AG08395 (cell line): Measurements from ENCODE around the gene SKIL.
"Not testable (repeated sequence)": the region's sequence is repeated elsewhere in the genome, so short reads cannot be mapped to it uniquely, and the experiment has no call there.

Experiments
- DNase-seq: peaks from one replicate; pipeline ENCODE4 v3.0.0; 2012; ENCODE audit warnings: mixed read lengths, low spot score

SKIL gene, protein sequence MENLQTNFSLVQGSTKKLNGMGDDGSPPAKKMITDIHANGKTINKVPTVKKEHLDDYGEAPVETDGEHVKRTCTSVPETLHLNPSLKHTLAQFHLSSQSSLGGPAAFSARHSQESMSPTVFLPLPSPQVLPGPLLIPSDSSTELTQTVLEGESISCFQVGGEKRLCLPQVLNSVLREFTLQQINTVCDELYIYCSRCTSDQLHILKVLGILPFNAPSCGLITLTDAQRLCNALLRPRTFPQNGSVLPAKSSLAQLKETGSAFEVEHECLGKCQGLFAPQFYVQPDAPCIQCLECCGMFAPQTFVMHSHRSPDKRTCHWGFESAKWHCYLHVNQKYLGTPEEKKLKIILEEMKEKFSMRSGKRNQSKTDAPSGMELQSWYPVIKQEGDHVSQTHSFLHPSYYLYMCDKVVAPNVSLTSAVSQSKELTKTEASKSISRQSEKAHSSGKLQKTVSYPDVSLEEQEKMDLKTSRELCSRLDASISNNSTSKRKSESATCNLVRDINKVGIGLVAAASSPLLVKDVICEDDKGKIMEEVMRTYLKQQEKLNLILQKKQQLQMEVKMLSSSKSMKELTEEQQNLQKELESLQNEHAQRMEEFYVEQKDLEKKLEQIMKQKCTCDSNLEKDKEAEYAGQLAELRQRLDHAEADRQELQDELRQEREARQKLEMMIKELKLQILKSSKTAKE

DNA sequence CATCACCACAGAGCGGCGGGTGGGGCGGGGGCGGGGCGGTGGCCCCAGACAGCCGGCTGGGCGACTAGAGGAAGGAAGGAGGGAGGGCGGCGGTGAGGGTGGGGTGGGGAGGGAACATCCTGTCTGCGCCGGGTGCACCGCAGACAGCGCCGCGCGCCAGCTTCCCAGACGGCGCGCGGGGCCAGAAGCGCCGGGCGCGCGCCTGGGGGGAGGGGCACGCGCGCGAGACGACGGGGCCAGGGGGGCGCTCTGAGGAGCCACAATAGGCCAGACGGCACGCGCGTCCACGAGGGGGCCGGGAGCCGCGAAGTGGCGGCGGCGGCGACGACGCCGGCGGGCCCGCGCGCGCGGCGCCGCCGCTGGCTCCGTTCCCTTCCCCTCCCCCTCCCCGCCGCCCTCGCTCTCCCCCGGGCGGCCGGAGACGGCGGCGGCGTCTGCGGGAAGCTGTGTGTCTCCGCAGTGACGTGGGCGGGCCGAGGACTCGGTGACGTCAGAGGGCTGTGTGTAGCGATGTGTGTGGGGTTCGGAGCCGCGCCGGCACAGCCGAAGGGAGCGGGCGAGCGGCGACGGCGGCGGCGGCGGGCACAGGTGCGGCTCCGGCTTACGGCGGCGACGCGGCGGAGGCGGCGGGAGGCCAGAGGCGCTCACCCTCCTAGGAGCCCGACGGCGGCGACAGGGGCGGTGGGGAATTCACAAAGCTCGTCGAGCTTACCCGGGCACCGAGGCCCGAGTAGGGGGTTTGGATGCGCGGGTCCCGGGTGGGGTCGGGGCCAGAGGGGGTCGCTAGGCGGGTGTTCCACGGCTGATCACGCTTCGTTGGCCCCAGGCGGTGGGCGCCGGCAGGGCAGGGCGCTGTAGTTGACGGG lies at the start of gene SKIL:
SKIL (plus strand) TSS at position 540 of the 866 bp plus-strand sequence. CDS start 2,617 bp downstream, outside the sequence.
- DNase-seq, result peak; percentile 90

DNA sequence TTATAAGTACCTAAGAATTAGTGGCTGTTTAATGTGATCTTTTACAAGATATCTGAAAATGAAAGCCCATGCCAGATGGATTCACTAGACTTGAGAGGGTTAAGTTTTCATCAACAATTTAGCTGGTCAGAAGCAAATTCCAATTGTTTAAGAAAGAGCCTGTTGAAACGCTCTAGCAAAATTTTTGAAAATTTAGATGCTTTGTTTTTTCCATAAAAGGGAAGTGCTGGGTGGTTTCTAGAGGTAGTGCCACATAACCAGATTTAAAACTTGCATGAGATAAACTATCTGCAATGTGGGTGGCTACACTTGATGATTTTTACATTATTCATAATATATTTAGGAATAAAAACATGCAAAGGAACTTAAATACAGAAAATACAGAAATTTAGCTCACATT lies 48.5 kb upstream of the SKIL start:
- DNase-seq, result no peak

DNA sequence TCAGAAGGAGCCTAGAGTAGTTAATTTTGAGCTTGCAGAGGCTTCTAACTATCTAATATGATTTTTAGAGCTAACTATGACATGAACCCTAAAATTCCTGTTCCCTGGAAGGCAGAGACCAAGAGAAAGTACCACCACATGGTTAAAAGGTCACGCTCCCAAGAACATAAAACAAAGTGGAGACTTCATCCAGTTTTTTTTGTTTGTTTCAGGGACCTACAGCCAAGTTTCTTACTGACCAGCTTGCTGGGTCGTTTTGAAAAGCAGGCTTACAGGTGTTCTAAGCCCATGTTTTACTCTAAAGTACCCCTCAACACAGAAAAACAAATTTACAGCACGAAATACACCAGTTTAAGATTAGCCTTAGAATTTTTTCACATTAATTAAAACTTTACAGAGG lies 39.6 kb upstream of the SKIL start:
- DNase-seq, result no peak

DNA sequence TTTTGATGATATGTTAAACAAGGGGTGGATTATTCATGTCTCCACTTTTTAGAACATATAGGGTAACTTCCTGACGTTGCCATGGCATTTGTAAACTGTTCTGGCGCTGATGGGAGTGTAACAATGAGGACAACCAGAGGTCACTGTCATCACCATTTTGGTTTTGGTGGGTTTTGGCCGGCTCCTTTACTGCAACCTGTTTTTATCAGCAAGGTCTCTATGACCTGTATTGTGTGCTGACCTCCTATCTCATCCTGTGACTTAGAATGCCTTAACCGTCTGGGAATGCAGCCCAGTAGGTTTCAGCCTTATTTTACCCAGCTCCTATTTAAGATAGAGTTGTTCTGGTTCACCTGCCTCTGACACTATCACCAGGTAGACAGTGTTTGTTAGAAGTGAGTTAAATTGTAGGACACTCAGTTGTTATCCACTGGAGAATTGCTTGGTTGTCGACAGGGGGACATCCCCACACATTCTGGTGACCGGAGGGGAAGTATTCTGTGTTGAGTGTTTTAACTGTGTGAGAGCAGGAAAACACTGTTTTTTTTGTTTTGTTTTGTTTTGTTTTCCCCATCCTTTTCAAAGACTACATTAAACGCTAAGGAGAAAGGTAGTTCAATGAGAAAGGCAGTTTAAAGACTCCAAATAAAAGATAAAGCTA lies 36.9 kb upstream of the SKIL start:
- DNase-seq, result no peak

DNA sequence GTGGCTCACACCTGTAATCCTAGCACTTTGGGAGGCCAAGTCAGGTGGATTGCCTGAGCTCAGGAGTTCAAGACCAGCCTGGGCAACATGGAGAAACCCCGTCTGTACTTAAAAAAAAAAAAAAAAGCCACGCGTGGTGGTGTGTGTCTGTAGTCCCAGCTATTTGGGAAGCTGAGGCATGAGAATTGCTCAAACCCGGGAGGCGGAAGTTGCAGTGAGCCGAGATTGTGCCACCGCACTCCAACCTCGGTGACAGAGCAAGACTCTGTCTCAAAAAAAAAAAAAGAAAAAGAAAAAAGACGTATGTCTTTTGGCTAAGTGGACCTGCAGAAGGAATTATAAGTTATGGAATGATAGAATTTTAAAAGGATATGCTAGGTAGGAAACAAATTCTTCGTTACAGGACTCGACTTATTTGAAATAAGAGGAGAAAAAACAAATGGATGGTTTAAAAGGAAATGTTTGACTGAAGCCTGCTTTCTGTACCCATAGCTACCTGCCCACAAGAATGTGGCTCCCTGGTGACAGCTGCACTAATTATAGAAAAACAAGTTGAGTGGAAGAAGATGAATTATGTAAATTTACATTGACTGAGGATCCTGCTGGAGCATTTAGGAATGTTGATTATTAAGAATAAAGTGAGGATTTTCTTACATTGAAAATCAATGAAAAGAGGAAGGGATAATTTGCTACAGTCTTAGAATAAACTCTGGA lies 36.0 kb upstream of the SKIL start:
- peak; percentile 21 for DNase-seq

DNA sequence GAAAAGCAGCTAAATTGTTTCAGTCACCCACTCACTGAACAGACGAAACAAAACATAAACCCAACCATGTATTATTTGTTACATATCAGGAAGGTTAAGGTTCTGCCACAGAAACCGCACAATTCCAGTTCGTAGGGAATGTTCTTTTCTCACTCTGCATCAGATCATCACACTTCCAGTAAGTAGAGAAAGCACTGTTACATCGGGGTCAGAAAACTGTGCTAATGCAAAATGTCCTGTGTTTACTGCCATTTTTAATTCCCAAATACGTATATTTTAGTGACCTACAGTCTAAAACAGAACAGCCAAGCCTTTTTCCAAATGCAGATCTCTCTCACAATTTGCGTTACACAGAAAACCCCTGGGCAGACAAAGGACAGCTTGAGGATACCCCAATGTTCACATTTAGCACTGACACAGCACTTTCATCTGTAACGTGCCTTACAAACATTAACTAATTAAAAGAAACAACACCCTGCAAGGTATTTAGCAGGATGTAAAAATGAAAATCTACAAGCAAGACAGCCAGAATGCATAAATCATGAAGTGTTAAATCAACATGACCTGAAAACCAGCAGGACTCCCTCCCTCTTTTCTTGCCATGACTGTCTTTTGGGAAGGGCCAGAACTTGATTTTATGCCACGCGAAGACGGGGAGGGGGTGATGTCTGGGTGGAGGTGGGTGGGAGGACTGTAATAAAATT lies 34.8 kb upstream of the SKIL start:
- no peak for DNase-seq

DNA sequence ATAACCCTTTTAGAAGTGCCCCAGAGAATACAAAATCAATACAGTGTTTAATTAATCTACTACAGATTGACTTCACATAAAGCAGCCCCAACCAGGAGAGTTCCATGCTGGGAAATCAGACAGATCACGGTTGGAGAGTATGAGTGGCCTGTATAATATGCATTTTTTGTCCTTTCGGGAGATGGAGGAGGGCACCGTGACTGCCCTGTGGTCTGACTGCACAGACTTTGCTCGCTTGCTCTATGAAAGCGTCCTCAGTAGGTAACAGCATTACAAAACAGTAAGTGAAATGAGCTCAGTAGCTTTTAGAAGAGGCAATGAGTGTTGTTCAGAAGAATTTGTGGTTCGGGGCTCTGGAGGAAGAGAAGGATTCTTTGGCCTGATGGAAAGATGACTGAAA lies 34.2 kb upstream of the SKIL start:
- DNase-seq, result no peak

DNA sequence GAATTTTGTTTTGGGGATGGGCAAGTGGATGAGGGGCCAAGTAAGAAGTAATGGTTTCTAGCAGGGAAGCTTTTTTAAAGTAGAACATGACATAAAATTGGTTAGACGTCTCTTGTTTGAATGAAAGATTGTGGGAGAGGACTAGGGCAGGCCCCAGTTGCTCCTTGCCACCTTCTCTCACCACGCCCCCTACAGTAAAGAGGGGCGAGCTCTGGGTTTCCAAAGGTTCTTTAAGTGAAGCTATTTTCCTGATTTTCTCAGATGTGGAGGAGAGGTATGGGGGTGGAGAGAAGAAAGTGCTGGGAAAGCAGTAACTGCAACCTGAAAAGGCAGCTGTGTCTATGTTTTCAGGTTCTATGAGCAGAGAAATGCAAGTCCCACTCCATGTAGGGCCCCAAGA lies 32.6 kb upstream of the SKIL start:
- no peak for DNase-seq

DNA sequence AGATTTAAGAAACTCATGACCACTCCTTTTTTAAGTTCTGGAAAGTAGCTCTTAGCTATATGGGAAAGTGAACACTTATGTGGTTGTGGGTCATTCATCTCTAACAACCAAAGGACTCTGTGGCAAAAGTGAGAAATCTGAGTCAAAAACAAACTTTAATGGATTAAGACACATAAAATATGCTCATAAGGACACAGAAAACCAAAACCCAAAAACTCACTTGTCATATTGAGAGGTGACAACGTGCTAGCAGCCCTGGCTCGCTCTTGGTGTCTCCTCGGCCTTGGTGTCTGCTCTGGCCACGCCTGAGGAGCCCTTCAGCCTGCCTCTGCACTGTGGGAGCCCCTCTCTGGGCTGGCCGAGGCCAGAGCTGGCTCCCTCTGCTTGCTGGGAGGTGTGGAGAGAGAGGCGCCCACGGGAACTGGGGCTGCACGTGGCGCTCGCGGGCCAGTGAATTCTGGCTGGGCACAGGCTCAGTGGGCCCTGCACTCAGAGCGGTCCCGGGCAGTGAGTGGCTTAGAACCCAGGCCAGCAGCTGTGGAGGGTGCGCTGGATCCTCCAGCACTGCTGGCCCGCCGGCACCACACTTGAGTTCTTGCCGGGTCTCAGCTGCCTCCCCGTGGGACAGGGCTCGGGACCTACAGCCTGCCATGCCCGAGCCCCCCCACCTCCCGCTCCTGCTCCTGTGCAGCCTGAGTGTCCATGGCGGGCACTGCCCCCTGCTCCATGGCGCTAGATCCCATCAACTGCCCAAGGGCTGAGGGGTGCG lies 30.3 kb upstream of the SKIL start:
- DNase-seq, result no peak

DNA sequence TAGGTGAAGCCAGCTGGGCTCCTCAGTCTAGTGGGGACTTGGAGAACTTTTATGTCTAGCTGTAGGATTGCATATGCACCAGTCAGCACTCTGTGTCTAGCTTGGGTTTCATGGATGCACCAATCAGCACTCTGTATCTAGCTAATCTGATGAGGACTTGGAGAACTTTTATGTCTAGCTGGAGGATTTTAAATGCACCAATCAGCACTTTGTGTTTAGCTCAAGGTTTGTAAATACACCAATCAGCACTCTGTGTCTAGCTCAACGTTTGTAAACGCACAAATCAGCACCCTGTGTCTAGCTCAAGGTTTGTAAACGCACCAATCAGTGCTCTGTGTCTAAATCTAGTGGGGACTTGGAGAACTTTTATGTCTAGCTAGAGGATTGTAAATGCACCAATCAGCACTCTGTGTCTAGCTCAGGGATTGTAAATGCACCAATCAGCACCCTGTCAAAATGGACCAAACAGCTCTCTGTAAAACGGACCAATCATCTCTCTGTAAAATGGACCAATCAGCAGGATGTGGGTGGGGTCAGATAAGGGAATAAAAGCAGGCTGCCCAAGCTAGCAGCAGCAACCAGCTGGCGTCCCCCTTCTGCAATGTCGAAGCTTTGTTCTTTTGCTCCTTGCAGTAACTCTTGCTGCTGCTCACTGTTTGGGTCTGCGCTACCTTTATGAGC lies 29.5 kb upstream of the SKIL start:
- not testable (repeated sequence) for DNase-seq

DNA sequence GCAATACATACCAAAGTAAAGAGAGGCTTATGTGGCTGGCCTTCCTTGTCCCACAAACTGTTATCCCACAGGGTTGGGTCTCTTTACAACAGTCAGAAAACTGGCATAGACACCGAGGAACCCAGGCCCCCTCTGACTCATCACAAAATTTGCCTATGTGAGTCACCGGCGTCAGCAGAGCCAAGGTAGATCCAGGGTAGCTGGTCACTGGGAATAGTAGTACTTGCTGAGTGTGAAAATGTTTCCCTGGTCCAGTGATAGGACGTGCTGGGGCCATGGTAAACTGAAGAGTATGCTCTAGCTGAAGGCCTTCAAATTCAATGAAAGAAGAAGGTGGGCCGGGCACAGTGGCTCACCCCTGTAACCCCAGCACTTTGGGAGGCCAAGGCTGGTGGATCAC lies 27.1 kb upstream of the SKIL start:
- DNase-seq, result peak; percentile 8

DNA sequence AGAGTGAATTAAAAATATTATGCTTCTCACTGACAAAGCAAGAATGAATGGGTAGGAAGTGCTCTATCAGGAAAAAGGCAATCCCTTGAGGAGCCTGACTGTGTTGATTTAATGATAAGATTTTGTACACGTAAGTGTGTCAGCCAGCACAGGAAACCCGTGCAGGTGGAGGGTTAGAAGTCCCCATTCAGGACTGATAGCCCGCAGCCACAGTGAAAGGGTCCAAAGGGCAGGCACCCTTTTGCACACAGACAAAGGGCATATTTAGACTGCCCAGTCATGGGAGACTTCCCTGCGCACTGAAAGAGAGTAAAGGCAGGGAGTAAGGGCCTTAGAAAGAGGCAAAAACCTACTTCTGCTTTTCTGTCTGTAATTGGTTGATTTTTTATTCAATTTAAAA lies 26.4 kb upstream of the SKIL start:
- DNase-seq, result no peak

DNA sequence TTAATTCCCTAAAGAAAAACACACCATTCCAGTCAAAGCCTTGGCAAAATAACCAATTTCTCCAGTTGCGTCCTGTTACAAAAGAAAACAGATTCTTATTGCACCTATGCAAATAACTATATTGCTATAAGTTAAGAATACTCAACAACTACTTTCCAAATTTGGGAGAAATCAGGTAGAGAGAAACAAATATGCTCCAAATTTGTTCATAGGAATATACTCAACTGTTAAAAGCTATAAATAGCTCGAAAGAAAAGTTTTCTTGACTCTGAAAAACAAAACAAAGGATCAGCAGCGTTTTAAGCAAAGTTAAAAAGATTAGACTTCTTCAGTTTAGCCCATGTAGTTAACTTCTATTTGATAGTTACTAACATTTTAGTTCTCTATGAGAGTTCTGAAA lies 20.1 kb upstream of the SKIL start:
- DNase-seq, result no peak

DNA sequence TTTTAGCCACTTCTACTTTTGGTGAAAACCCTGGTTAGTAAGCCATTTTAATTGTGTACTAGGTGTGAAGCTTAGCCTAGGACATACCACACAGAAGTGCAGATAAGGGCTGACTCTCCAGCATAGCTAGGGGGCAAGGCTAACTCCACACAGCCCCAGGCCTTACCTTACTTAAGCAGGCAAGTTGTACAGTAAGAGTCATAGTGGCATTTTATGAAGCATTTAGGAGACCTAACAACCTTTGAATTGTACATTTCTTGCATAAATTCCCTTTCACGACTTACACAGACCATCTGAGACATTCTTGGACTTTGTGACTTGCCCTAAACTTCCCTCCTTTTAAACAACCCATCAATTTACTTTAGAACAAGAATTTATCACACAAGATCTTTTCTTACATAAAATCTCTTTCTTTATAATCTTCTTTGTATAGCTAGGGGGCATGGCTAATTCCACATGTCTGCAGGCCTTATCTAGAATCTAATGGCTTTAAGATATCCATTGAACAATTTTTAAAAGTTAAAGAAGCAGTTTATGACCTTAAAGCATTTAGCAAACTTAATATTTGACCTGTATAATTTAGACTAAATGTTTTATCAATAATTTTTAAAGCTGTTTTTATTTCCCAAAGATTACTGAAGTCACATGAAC lies 18.7 kb upstream of the SKIL start:
- no peak for DNase-seq

DNA sequence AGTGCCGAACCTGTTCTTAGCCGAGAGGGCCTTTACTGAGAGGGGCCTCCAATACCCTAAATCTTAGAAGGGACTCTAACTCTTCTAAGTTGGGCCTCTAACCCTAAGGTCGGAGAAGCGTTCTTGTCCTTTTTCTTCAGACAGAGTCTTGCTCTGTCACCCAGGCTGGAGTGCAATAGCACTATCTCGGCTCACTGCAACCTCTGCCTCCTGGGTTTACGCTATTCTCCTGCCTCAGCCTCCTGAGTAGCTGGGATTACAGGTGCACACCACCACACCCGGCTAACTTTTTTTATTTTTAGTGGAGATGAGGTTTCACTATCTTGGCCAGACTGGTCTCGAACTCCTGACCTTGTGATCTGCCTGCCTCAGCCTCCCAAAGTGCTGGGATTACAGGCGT lies 15.2 kb upstream of the SKIL start:
- not testable (repeated sequence) for DNase-seq

DNA sequence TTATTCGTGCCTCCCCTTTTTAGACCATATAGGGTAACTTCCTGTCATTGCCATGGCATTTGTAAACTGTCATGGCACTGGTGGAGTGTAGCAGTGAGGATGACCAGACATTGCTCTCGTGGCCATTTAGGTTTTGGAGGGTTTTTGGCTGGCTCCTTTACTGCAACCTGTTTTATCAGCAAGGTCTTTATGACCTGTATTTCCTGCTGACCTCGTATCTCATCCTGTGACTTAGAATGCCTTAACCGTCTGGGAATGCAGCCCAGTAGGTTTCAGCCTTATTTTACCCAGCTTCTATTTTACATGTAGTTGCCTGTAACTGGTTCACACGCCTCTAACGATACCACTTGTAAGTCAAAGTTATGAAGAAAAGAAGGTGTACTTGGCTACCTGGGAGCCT lies 13.7 kb upstream of the SKIL start:
- DNase-seq, result not testable (repeated sequence)

DNA sequence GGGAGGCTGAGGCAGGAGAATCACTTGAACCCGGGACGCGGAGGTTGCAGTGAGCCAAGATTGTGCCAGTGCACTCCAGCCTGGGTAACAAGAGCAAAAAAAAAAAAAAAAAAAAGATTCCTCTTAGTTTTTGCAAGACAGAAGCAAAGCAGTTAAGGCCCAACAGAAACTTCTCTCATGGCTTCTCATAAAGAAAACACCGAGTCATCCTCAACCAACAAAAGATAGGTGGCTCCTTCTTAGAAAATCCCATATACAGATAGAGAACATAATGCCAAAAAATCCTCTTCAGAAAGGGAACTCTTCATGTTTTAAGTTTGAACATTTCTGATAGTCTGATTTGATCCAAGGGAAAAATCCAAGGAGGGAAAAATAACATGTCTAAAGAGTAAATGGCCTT lies 12.5 kb upstream of the SKIL start:
- DNase-seq, result no peak

DNA sequence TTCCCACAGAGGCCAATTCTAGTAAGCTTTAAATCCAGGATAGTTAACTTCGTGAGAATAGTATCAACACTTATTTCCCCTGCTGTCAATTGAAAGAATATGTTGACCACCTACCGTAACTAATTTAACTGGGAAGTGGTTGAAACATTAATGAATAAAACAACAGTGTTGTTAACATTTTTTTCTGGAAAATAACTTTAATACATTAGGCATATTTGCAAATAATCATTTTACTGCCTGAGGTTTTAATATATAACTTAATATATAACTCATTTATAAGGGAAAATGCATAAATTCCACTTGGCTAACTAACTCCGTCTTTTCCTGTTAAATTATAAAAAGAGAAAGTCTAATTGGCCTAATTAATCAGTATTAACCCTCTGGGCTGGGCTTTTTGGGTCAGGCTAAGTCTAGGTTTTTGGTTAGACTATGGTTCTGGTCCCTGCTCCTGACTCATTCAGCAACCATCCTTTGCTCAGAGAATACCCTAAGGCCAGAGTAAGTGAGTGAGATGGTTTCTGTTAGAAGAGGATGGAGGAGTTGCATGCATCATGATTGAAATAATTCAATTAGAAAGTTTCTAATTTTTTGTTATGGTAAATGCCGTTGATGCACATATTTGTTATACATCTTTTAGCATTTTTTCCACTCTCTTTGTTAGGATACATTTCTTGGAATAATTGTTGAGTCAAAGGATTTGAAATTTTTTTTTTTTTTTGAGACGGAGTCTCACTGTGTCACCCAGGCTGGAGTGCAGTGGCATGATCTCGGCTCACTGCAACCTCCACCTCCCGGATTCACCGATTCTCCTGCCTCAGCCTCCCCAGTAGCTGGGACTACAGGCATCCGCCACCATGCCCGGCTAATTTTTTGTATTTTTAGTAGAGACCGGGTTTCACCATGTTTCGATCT lies 10.8 kb upstream of the SKIL start:
- peak; percentile 68 for DNase-seq
